Measurements from ENCODE around the gene DMXL2.

DNA sequence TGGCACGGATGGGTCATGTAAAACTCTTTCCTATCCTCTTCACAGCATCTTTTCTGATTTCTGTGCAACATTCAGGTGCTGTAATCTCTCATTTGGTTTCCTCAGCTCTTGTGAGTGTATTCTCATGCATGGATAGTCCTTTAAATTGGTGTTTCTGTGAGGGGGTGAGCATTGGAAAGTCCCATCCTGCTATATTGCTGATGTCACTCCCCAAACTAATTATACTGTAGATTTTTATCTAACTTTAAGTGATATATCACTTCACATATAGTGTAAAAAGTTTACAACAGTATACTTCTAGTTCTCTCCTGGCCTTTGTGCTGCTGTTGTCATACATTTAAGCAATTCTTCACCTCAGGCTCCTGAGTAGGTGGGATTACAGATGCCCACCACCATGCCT lies 178.5 kb downstream of the DMXL2 start:
- TF ChIP-seq, protein P1, sequence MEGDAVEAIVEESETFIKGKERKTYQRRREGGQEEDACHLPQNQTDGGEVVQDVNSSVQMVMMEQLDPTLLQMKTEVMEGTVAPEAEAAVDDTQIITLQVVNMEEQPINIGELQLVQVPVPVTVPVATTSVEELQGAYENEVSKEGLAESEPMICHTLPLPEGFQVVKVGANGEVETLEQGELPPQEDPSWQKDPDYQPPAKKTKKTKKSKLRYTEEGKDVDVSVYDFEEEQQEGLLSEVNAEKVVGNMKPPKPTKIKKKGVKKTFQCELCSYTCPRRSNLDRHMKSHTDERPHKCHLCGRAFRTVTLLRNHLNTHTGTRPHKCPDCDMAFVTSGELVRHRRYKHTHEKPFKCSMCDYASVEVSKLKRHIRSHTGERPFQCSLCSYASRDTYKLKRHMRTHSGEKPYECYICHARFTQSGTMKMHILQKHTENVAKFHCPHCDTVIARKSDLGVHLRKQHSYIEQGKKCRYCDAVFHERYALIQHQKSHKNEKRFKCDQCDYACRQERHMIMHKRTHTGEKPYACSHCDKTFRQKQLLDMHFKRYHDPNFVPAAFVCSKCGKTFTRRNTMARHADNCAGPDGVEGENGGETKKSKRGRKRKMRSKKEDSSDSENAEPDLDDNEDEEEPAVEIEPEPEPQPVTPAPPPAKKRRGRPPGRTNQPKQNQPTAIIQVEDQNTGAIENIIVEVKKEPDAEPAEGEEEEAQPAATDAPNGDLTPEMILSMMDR (IDR thresholded peaks at IDR 0.05; ENCODE audit: insufficient read depth, low read length, poor library complexity, severe bottlenecking) = no peak
- TF ChIP-seq EZH2phosphoT487 (conservative IDR thresholded peaks at IDR 0.05; ENCODE audit: low read length) = no peak

All from SU-DHL-6 (cell line).